ENCODE results near the gene OR2H1.

DNA sequence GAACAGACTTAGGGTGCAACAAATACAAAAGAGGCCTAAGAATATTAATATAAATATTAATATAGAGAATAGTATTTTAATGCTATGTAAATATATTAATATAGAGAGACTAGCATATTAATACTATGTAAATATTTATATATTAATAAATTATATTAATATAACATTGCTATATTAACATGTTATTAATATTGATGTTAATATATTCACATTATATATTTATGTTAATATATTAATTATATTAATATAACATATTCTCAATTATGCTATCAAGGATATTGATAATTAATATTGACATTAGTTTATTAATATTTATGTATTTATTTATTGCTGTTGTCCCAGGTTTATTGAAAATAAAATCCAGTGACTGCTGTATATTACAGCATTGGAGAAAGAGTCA lies 31.9 kb downstream of the OR2H1 start:
- TF ChIP-seq CTCF (IDR thresholded peaks at IDR 0.05) (no peak), POLR2AphosphoS5 (IDR thresholded peaks at IDR 0.05) (no peak)
